Measurements from ENCODE around the gene PTPRT.

DNA sequence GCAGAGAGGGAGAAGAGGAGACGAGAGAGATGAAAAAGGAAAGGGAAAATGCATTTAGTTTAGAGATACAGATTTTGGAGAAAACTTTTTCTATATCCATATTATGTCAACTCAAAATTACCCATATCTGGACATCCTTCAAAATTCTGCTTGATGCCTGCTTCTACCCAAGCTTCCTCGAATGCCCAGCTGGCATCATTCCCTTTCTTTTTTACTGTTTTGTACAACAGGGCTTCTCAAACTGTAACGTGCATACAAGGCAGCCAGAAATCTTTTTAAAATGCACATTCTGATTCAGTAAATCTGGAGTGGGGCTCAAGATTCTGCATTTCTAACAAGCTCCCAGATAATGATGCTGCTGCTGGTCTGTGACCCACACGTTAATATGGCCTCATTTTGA is 1108.8 kb downstream of the PTPRT start:
- TF ChIP-seq, protein P1, sequence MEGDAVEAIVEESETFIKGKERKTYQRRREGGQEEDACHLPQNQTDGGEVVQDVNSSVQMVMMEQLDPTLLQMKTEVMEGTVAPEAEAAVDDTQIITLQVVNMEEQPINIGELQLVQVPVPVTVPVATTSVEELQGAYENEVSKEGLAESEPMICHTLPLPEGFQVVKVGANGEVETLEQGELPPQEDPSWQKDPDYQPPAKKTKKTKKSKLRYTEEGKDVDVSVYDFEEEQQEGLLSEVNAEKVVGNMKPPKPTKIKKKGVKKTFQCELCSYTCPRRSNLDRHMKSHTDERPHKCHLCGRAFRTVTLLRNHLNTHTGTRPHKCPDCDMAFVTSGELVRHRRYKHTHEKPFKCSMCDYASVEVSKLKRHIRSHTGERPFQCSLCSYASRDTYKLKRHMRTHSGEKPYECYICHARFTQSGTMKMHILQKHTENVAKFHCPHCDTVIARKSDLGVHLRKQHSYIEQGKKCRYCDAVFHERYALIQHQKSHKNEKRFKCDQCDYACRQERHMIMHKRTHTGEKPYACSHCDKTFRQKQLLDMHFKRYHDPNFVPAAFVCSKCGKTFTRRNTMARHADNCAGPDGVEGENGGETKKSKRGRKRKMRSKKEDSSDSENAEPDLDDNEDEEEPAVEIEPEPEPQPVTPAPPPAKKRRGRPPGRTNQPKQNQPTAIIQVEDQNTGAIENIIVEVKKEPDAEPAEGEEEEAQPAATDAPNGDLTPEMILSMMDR (IDR thresholded peaks at IDR 0.05; ENCODE audit: low read length): no peak
- TF ChIP-seq EZH2phosphoT487 (IDR thresholded peaks at IDR 0.05; ENCODE audit: low read length) (no peak), EZH2 (optimal IDR thresholded peaks at IDR 0.05; ENCODE audit: low read depth, low read length) (no peak)

Measured in MM.1S (cell line).